SK-N-SH treated with all-trans-retinoic acid at 6 μM for 48 hours (cell line): ENCODE measurements around the gene RALGPS1.

Experiments used
- ATAC-seq: fragments of 200-7000 bp; cut with Tn5 transposase; 3 replicates; pipeline ENCODE4 v1.9.1; 2020; ENCODE audit warnings: mild to moderate bottlenecking, moderate library complexity
- ARNTL ChIP-seq: fragments of 450-650 bp; formaldehyde crosslinking; IDR thresholded peaks from 2 replicates; pipeline ENCODE4 v1.5.0; 2020; ENCODE audit warnings: low read depth, mild to moderate bottlenecking, moderate library complexity, borderline replicate concordance
- BACH2 ChIP-seq: fragments of 250-450 bp; sonication (Bioruptor Pico); IDR thresholded peaks from 2 replicates; pipeline ENCODE4 v1.9.0; 2021; ENCODE audit warnings: mild to moderate bottlenecking, borderline replicate concordance
- CSDC2 ChIP-seq: fragments of 250-450 bp; sonication (Bioruptor Pico); IDR thresholded peaks from 2 replicates; pipeline ENCODE4 v1.5.0; 2020; ENCODE audit warnings: mild to moderate bottlenecking, moderate library complexity
- ESRRG ChIP-seq: fragments of 250-450 bp; sonication (Bioruptor Pico); IDR thresholded peaks from 2 replicates; pipeline ENCODE4 v1.6.1; 2021; ENCODE audit warnings: mild to moderate bottlenecking
- GLIS3 ChIP-seq: fragments of 250-450 bp; sonication (Bioruptor Pico); IDR thresholded peaks from 2 replicates; pipeline ENCODE4 v1.5.0; 2020; ENCODE audit warnings: mild to moderate bottlenecking, moderate library complexity
- ISL1 ChIP-seq: fragments of 250-450 bp; sonication (Bioruptor Pico); IDR thresholded peaks from 2 replicates; pipeline ENCODE4 v2.1.2; 2022; ENCODE audit warnings: mild to moderate bottlenecking, moderate library complexity
- OSR1 ChIP-seq: fragments of 250-450 bp; sonication (Bioruptor Pico); IDR thresholded peaks from 2 replicates; pipeline ENCODE4 v1.8.0; 2022; ENCODE audit warnings: moderate library complexity, mild to moderate bottlenecking, inconsistent platforms
- PPARA ChIP-seq: fragments of 250-450 bp; sonication (Bioruptor Pico); IDR thresholded peaks from 2 replicates; pipeline ENCODE4 v1.5.0; 2020; ENCODE audit warnings: mild to moderate bottlenecking, borderline replicate concordance
- RARB ChIP-seq: fragments of 250-450 bp; sonication (Bioruptor Pico); IDR thresholded peaks from 2 replicates; pipeline ENCODE4 v1.8.0; 2021; ENCODE audit warnings: mild to moderate bottlenecking, moderate library complexity
- SNAI2 ChIP-seq: fragments of 250-450 bp; sonication (Bioruptor Pico); IDR thresholded peaks from 2 replicates; pipeline ENCODE4 v1.5.0; 2020; ENCODE audit warnings: mild to moderate bottlenecking, moderate library complexity
- TCF4 ChIP-seq: fragments of 250-450 bp; sonication (Bioruptor Pico); IDR thresholded peaks from 2 replicates; pipeline ENCODE4 v1.8.0; 2021; ENCODE audit warnings: mild to moderate bottlenecking, moderate library complexity, borderline replicate concordance
- TOX ChIP-seq: fragments of 250-450 bp; sonication (Bioruptor Pico); IDR thresholded peaks from 2 replicates; pipeline ENCODE4 v1.8.0; 2021; ENCODE audit warnings: mild to moderate bottlenecking, moderate library complexity, borderline replicate concordance
- ZC3H10 ChIP-seq: fragments of 250-450 bp; sonication (Bioruptor Pico); IDR thresholded peaks from 2 replicates; pipeline ENCODE4 v1.5.1; 2021; ENCODE audit warnings: mild to moderate bottlenecking, moderate library complexity
- ZFP30 ChIP-seq: fragments of 450-650 bp; formaldehyde crosslinking; IDR thresholded peaks from 2 replicates; pipeline ENCODE4 v1.5.0; 2022; ENCODE audit warnings: mild to moderate bottlenecking, moderate library complexity
- ZNF565 ChIP-seq: fragments of 450-650 bp; formaldehyde crosslinking; conservative IDR thresholded peaks from 2 replicates; pipeline ENCODE4 v1.5.0; 2020; ENCODE audit warnings: low read depth, mild to moderate bottlenecking, moderate library complexity
- ZNF70 ChIP-seq: fragments of 450-650 bp; formaldehyde crosslinking; IDR thresholded peaks from 2 replicates; pipeline ENCODE4 v1.5.0; 2020; ENCODE audit warnings: mild to moderate bottlenecking, moderate library complexity
- ZNF8 ChIP-seq: fragments of 450-650 bp; formaldehyde crosslinking; IDR thresholded peaks from 2 replicates; pipeline ENCODE4 v1.5.0; 2020; ENCODE audit warnings: mild to moderate bottlenecking, moderate library complexity
- TF ChIP-seq, protein P1 (sequence below): fragments of 250-450 bp; sonication (Bioruptor Pico); IDR thresholded peaks from 2 replicates; pipeline ENCODE4 v1.5.1; 2021; ENCODE audit warnings: mild to moderate bottlenecking, moderate library complexity
- TF ChIP-seq, protein P2 (sequence below): fragments of 250-450 bp; sonication (Bioruptor Pico); IDR thresholded peaks from 2 replicates; pipeline ENCODE4 v1.8.0; 2021; ENCODE audit warnings: low read depth, mild to moderate bottlenecking, moderate library complexity, borderline replicate concordance
- TF ChIP-seq, protein P3 (sequence below): fragments of 250-450 bp; sonication (Bioruptor Pico); IDR thresholded peaks from 2 replicates; pipeline ENCODE4 v1.5.0; 2020; ENCODE audit warnings: mild to moderate bottlenecking, moderate library complexity
- TF ChIP-seq, protein P4 (sequence below): fragments of 250-450 bp; sonication (Bioruptor Pico); IDR thresholded peaks from 2 replicates; pipeline ENCODE4 v1.5.1; 2020; ENCODE audit warnings: low read depth, mild to moderate bottlenecking, moderate library complexity

RALGPS1 gene

DNA sequence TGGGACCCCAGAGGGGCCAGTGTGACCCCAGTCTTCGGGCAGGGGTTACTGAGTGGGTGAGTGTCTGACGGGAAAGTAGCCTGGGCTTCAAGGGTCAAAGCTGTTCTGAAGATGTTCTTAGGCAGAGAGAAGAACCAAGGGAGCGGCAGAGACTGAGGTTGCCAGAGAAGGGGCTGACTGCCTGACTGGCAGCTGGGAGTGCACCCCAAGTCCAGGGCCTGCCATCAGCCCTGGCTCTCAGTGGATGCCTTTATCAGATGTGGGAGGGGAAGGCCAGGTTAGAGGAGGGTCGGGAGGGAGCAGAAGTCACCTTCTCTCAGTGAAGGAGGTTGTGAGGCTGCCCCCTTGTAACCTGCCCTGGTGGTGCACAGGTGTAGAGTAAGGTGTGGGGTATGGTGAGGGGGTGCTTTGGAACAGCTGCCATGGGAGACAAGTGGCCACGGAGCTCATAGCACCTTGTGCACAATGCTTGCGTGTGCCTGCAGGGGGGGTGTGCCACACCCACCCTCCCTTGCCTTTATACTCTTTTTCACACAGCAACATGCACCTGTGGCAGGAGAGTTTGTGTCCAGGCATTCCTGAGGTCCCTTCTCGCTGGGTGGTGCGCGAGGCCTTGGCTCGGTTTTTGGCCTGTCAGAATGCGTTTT lies 18.9 kb downstream of the RALGPS1 start:
- TF ChIP-seq SNAI2 (CRISPR knock-in tag) (no peak), ZNF565 (no peak), ISL1 (CRISPR knock-in tag) (no peak), TCF4 (no peak), ZC3H10 (CRISPR knock-in tag) (no peak)
- ATAC-seq, result no peak

DNA sequence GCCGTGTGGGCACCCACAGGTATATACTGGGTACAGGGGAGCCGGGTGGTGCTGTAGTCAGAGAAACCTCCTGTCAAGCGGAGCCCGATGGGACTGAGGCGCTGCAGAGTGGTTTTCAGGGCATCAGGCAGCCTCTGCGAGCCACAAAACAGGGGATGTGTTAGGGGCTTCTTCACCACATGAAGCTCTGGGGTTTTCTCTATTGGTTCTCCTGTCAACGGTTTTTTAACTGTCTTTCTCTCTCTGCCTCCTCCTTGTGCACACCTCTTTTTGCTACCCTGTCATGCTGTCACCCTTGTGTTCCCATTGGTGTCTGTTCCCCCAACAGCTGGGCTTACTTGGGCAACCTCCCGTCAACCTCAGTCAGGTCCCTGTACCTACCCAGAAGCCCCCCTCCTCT lies 19.9 kb downstream of the RALGPS1 start:
- TF ChIP-seq, protein P1, sequence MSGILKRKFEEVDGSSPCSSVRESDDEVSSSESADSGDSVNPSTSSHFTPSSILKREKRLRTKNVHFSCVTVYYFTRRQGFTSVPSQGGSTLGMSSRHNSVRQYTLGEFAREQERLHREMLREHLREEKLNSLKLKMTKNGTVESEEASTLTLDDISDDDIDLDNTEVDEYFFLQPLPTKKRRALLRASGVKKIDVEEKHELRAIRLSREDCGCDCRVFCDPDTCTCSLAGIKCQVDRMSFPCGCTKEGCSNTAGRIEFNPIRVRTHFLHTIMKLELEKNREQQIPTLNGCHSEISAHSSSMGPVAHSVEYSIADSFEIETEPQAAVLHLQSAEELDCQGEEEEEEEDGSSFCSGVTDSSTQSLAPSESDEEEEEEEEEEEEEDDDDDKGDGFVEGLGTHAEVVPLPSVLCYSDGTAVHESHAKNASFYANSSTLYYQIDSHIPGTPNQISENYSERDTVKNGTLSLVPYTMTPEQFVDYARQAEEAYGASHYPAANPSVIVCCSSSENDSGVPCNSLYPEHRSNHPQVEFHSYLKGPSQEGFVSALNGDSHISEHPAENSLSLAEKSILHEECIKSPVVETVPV (CRISPR knock-in tag), result no peak
- no peak for ATAC-seq

DNA sequence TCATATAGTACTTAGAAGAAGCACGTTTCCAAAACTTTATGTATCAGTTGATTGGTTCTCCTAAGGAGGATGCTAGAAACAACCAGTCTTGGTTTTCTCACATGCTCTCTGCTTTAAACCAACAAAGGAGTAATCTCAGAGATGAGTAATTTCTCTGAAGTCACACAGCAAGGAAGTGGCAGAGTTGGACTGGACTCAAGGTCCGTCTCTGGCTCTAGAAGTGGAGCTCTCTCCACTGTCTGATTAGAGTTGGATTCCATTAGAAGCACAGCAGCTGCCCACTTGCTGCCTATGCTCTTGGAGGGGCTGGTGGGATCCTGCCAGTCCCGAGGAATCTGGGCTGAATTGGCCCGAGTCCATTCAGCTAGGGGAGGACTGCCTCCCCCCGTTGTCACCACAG lies 21.0 kb downstream of the RALGPS1 start:
- no peak for ATAC-seq

DNA sequence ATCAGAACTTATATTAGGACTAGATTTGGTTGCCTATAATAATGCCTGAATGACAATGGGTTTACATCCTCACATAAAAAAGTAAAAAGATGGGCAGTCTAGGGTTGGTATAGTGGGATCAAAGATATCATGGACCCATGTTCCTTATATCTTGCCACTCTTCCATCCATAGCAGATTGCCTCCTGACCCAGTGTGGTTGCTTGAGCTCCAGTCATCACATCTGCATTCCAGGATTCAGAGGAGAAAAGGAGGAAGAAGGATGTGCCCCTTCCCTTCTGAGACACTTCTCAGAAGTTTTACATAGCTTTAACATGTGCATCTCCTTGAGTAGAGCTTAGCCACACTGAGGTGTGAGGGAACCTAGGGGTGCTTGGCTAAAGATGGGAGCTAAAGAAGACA lies 22.9 kb downstream of the RALGPS1 start:
- TF ChIP-seq SNAI2 (CRISPR knock-in tag), result no peak
- TF ChIP-seq ZNF565, result no peak
- TF ChIP-seq TCF4, result no peak
- no peak for TF ChIP-seq PPARA
- TF ChIP-seq ARNTL (CRISPR knock-in tag), result no peak
- no peak for TF ChIP-seq CSDC2 (CRISPR knock-in tag)
- no peak for TF ChIP-seq ZNF70 (CRISPR knock-in tag)
- TF ChIP-seq ZNF8 (CRISPR knock-in tag), result no peak
- no peak for ATAC-seq

More for the DNA sequence above, 21.0 kb downstream of the RALGPS1 start:
- TF ChIP-seq TOX (CRISPR knock-in tag), result no peak
- TF ChIP-seq PPARA, result no peak
- no peak for TF ChIP-seq ESRRG (CRISPR knock-in tag)
- TF ChIP-seq OSR1 (CRISPR knock-in tag), result no peak
- TF ChIP-seq RARB (CRISPR knock-in tag), result no peak
- no peak for TF ChIP-seq ZFP30 (CRISPR knock-in tag)
- TF ChIP-seq CSDC2 (CRISPR knock-in tag), result no peak
- TF ChIP-seq, protein P2, sequence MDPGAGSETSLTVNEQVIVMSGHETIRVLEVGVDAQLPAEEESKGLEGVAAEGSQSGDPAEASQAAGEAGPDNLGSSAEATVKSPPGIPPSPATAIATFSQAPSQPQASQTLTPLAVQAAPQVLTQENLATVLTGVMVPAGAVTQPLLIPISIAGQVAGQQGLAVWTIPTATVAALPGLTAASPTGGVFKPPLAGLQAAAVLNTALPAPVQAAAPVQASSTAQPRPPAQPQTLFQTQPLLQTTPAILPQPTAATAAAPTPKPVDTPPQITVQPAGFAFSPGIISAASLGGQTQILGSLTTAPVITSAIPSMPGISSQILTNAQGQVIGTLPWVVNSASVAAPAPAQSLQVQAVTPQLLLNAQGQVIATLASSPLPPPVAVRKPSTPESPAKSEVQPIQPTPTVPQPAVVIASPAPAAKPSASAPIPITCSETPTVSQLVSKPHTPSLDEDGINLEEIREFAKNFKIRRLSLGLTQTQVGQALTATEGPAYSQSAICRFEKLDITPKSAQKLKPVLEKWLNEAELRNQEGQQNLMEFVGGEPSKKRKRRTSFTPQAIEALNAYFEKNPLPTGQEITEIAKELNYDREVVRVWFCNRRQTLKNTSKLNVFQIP (CRISPR knock-in tag), result no peak

DNA sequence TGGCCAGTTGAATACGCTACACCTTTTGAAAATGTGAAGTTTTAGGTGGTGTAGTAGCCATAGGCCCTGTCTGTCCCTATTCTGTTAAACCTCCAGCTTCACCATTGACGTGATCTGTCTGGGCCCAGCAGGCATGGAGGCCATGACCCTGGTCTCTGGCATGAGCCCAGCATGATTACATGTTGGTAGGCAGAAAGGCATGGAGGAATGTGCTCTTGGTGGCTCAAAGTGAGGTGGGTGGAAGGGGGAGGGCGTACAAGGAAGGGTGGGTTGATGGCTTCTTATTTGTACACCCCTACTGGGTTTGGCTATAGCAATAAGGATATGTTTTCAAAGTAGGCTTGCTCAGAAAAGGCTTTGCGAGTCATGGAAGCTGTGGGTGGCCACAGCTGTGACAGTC lies 23.7 kb downstream of the RALGPS1 start:
- no peak for ATAC-seq
- TF ChIP-seq, protein P3, sequence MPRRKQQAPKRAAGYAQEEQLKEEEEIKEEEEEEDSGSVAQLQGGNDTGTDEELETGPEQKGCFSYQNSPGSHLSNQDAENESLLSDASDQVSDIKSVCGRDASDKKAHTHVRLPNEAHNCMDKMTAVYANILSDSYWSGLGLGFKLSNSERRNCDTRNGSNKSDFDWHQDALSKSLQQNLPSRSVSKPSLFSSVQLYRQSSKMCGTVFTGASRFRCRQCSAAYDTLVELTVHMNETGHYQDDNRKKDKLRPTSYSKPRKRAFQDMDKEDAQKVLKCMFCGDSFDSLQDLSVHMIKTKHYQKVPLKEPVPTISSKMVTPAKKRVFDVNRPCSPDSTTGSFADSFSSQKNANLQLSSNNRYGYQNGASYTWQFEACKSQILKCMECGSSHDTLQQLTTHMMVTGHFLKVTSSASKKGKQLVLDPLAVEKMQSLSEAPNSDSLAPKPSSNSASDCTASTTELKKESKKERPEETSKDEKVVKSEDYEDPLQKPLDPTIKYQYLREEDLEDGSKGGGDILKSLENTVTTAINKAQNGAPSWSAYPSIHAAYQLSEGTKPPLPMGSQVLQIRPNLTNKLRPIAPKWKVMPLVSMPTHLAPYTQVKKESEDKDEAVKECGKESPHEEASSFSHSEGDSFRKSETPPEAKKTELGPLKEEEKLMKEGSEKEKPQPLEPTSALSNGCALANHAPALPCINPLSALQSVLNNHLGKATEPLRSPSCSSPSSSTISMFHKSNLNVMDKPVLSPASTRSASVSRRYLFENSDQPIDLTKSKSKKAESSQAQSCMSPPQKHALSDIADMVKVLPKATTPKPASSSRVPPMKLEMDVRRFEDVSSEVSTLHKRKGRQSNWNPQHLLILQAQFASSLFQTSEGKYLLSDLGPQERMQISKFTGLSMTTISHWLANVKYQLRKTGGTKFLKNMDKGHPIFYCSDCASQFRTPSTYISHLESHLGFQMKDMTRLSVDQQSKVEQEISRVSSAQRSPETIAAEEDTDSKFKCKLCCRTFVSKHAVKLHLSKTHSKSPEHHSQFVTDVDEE, result no peak
- no peak for TF ChIP-seq RARB (CRISPR knock-in tag)

DNA sequence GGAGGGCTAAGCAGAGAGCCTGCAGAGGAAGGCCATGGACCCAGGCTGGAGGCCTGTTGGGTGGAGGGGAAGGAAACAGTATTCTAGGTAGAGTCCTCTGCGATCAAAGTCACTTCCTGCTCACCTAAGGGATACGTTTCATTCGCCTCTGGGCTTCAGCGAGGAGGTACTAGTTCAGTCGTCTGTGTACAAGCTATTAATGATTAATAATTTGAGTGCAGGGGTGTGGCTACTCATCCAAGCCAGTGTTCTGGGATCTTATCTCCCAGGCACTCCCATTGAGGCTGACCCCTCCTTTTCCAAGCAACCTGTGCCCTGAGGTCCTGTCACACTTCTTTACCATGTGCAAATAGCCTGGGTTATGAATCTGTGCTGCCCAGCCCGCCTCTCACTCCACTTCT lies 25.2 kb downstream of the RALGPS1 start:
- TF ChIP-seq BACH2 (CRISPR knock-in tag) (no peak), RARB (CRISPR knock-in tag) (no peak), GLIS3 (CRISPR knock-in tag) (no peak), CSDC2 (CRISPR knock-in tag) (no peak), ESRRG (CRISPR knock-in tag) (no peak), SNAI2 (CRISPR knock-in tag) (no peak), ISL1 (CRISPR knock-in tag) (no peak), ZNF565 (no peak), ZFP30 (CRISPR knock-in tag) (no peak), ZNF8 (CRISPR knock-in tag) (no peak), ZNF70 (CRISPR knock-in tag) (no peak)
- TF ChIP-seq, protein P4, sequence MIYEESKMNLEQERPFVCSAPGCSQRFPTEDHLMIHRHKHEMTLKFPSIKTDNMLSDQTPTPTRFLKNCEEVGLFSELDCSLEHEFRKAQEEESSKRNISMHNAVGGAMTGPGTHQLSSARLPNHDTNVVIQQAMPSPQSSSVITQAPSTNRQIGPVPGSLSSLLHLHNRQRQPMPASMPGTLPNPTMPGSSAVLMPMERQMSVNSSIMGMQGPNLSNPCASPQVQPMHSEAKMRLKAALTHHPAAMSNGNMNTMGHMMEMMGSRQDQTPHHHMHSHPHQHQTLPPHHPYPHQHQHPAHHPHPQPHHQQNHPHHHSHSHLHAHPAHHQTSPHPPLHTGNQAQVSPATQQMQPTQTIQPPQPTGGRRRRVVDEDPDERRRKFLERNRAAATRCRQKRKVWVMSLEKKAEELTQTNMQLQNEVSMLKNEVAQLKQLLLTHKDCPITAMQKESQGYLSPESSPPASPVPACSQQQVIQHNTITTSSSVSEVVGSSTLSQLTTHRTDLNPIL (CRISPR knock-in tag), result no peak
- TF ChIP-seq, protein P3, result no peak
- no peak for ATAC-seq
